Peyer's patch (tissue), 4 donors: Measurements from ENCODE around the gene MT1X.

Experiments
- POLR2A ChIP-seq, 2 donors: fragments of 450-650 bp; IDR thresholded peaks; one replicate each; pipeline ENCODE4 v1.5.1; 2017; ENCODE audit warnings: antibody characterized with exemption in 2 of 2, mild to moderate bottlenecking in 2 of 2, moderate library complexity in 2 of 2
- TF ChIP-seq, protein P1 (sequence below), 6 experiments: fragments of 450-650 bp in 4 of 6; fragments of 200-600 bp in 2 of 6; sonication (generic) in 1 of 6; IDR thresholded peaks; one replicate each; pipeline ENCODE4 v1.5.1; 2017 to 2019; ENCODE audit warnings: antibody characterized with exemption in 6 of 6, mild to moderate bottlenecking in 3 of 6, moderate library complexity in 1 of 6

DNA sequence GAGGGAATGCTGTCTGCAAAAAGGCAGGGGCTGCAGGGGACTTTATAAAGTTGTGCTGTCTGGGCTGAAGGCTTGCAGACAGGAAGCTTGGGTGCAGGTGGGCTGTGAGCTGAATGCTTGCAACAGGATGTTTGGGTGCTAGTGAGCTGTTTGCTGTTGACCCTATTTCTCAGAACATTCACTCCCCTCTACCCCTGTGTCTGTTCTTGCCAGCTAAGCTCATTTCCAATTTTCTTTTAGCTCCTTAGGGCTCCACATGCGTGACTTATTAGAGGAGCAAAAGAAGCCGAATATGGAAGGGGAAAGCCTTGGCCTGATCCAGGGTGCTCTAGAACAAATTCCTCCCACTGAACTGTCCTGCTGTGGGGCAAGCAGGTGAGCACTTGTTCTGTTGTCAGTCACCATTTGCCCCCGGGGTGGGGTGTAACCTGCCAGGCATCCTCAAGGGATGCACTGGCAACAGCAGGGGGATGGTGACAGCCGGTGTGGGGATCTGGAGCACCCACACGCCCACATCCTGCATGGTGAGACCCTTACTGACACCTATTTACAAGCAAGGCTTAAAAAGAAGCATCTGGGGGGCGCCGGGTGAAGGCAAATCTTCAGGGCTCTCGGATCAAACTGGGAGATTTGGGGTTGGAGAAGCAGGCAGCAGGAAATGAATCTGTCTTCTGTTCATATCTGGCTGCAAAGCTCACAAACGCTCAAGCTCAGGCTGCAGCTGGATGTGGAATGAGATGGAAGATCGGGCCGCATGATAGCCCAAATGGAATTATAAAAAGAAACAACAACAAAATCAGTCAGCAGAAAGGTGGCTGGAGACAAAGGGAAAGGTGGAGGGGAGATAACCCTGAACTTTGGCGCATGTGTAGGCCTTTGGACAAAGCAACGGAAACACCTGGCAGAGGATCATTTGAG is 26.5 kb downstream of the MT1X start:
- TF ChIP-seq, protein P1, sequence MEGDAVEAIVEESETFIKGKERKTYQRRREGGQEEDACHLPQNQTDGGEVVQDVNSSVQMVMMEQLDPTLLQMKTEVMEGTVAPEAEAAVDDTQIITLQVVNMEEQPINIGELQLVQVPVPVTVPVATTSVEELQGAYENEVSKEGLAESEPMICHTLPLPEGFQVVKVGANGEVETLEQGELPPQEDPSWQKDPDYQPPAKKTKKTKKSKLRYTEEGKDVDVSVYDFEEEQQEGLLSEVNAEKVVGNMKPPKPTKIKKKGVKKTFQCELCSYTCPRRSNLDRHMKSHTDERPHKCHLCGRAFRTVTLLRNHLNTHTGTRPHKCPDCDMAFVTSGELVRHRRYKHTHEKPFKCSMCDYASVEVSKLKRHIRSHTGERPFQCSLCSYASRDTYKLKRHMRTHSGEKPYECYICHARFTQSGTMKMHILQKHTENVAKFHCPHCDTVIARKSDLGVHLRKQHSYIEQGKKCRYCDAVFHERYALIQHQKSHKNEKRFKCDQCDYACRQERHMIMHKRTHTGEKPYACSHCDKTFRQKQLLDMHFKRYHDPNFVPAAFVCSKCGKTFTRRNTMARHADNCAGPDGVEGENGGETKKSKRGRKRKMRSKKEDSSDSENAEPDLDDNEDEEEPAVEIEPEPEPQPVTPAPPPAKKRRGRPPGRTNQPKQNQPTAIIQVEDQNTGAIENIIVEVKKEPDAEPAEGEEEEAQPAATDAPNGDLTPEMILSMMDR (IDR thresholded peaks at IDR 0.05), result no peak
- TF ChIP-seq POLR2A (IDR thresholded peaks at IDR 0.05), result no peak
